SK-N-SH (cell line): Measurements from ENCODE around the gene KRT84. TPM values are rescaled to one million over a fixed set of nuclear protein-coding genes. Genes with fewer than 3 reads are reported as not detected.

Experiments
- CTCF ChIA-PET: fragments of 300-600, 350-600 bp; formaldehyde crosslinking; extraction: SDS; loops from one replicate; lab custom pipeline; 2021; lab: Yijun Ruan, JAX
- POLR2A ChIA-PET: fragments of 350-600 bp; sonication (Branson Sonifier 250); formaldehyde crosslinking; extraction: SDS; loops from one replicate; lab custom pipeline; 2020; ENCODE audit warnings: antibody characterized with exemption, inconsistent platforms; lab: Yijun Ruan, JAX
- DNase-seq: peaks from one replicate; pipeline ENCODE4 v3.0.0; 2012
- H2AFZ ChIP-seq: fragments of 200-600 bp; sonication (generic); 2 replicates; pipeline ENCODE4 v1.8.1; 2016; ENCODE audit warnings: antibody characterized with exemption, mild to moderate bottlenecking, low read depth
- H3F3A ChIP-seq: fragments of 200-600 bp; sonication (generic); replicated peaks from 2 replicates; pipeline ENCODE3; 2016; ENCODE audit warnings: antibody characterized with exemption, mild to moderate bottlenecking; ENCODE audit not compliant: insufficient read depth
- H3K27ac ChIP-seq, 2 experiments: fragments of 200-500 bp in 1 of 2; fragments of 200-600 bp in 1 of 2; sonication (Bioruptor generic) in 1 of 2; sonication (generic), shearing (Covaris generic) in 1 of 2; 2 replicates each; pipeline versions ENCODE4 v1.5.1 to v1.6.1; 2014 to 2016; ENCODE audit warnings: low read depth in 2 of 2, inconsistent platforms in 1 of 2, low read length in 1 of 2, mild to moderate bottlenecking in 1 of 2, mixed read lengths in 1 of 2
- H3K27me3 ChIP-seq: fragments of 200-600 bp; sonication (generic), shearing (Covaris generic); 2 replicates; pipeline ENCODE4 v1.6.1; 2016; ENCODE audit warnings: mixed run types; ENCODE audit not compliant: insufficient read depth
- H3K36me3 ChIP-seq, 2 experiments: fragments of 200-500 bp in 1 of 2; fragments of 200-600 bp in 1 of 2; sonication (Bioruptor generic) in 1 of 2; sonication (generic) in 1 of 2; replicated peaks in 1 of 2; 2 replicates each; pipeline versions ENCODE3 to v1.5.1; 2014 to 2016; ENCODE audit warnings: low read length in 1 of 2, mild to moderate bottlenecking in 1 of 2; ENCODE audit not compliant: insufficient read depth in 2 of 2, control insufficient read depth in 1 of 2
- H3K4me1 ChIP-seq, 2 experiments: fragments of 200-500 bp in 1 of 2; fragments of 200-600 bp in 1 of 2; sonication (Bioruptor generic) in 1 of 2; sonication (generic), shearing (Covaris generic) in 1 of 2; 2 replicates each; pipeline versions ENCODE4 v1.5.1 to v1.6.1; 2014 to 2016; ENCODE audit warnings: low read depth in 1 of 2, low read length in 1 of 2, mixed run types in 1 of 2; ENCODE audit not compliant: insufficient read depth in 2 of 2, control insufficient read depth in 1 of 2
- H3K4me2 ChIP-seq: fragments of 200-600 bp; sonication (generic), shearing (Covaris generic); 2 replicates; pipeline ENCODE4 v1.6.1; 2017; ENCODE audit warnings: mixed run types
- H3K4me3 ChIP-seq, 2 experiments: fragments of 200-500 bp in 1 of 2; fragments of 200-600 bp in 1 of 2; sonication (Bioruptor generic) in 1 of 2; sonication (generic), shearing (Covaris generic) in 1 of 2; 2 replicates each; pipeline versions ENCODE4 v1.5.1 to v1.8.1; 2014 to 2016; ENCODE audit warnings: low read depth in 2 of 2, inconsistent platforms in 1 of 2, low read length in 1 of 2, mild to moderate bottlenecking in 1 of 2, mixed read lengths in 1 of 2, moderate library complexity in 1 of 2
- H3K79me2 ChIP-seq: fragments of 200-600 bp; sonication (generic); 2 replicates; pipeline ENCODE4 v1.8.1; 2017; ENCODE audit warnings: mild to moderate bottlenecking; ENCODE audit not compliant: insufficient read depth
- H3K9ac ChIP-seq: fragments of 200-600 bp; sonication (generic); 2 replicates; pipeline ENCODE4 v1.6.1; 2017; ENCODE audit warnings: mixed run types
- H3K9me2 ChIP-seq: fragments of 200-600 bp; sonication (generic); 2 replicates; pipeline ENCODE4 v1.6.1; 2017; ENCODE audit warnings: mixed run types
- H3K9me3 ChIP-seq: fragments of 200-600 bp; sonication (generic); 2 replicates; pipeline ENCODE4 v1.6.1; 2017; ENCODE audit warnings: mixed run types, mild to moderate bottlenecking, moderate library complexity
- H4K20me1 ChIP-seq: fragments of 200-600 bp; sonication (generic); 2 replicates; pipeline ENCODE4 v1.6.1; 2017; ENCODE audit warnings: mild to moderate bottlenecking, mixed run types; ENCODE audit not compliant: insufficient read depth
- CHD2 ChIP-seq: fragments of 150-350 bp; IDR thresholded peaks from 2 replicates; pipeline ENCODE4 v1.6.1; 2018; ENCODE audit warnings: low read length; ENCODE audit not compliant: partially characterized antibody
- EZH2phosphoT487 ChIP-seq: fragments of 200-600 bp; sonication (generic); IDR thresholded peaks from 2 replicates; pipeline ENCODE4 v1.6.1; 2017; ENCODE audit warnings: low read depth, mixed run types, mild to moderate bottlenecking, antibody characterized with exemption, moderate library complexity, borderline replicate concordance
- FOSL2 ChIP-seq: IDR thresholded peaks from 2 replicates; pipeline ENCODE4 v1.4.0; 2012; ENCODE audit warnings: low read depth, mild to moderate bottlenecking, moderate library complexity, borderline replicate concordance
- FOXJ3 ChIP-seq: sonication (generic); formaldehyde crosslinking; IDR thresholded peaks from 2 replicates; pipeline ENCODE4 v1.5.1; 2020; ENCODE audit warnings: mild to moderate bottlenecking, missing genetic modification reagents
- GABPA ChIP-seq: IDR thresholded peaks from 2 replicates; pipeline ENCODE4 v1.4.0; 2012; ENCODE audit warnings: low read depth, mild to moderate bottlenecking
- JUND ChIP-seq: IDR thresholded peaks from 2 replicates; pipeline ENCODE4 v1.4.0; 2012
- MEF2A ChIP-seq: IDR thresholded peaks from 2 replicates; pipeline ENCODE4 v1.4.0; 2012; ENCODE audit warnings: low read depth, borderline replicate concordance
- MXI1 ChIP-seq: IDR thresholded peaks from 2 replicates; pipeline ENCODE4 v1.6.1; 2012; ENCODE audit warnings: mild to moderate bottlenecking, low read depth, low read length, improper control_type of control experiment
- POLR2AphosphoS5 ChIP-seq: IDR thresholded peaks from 2 replicates; pipeline ENCODE4 v1.6.1; 2012; ENCODE audit warnings: low read depth, low read length
- RAD21 ChIP-seq: IDR thresholded peaks from 2 replicates; pipeline ENCODE4 v1.6.1; 2012; ENCODE audit warnings: mild to moderate bottlenecking, low read length
- REST ChIP-seq: IDR thresholded peaks from 2 replicates; pipeline ENCODE4 v1.6.1; 2012; ENCODE audit warnings: mild to moderate bottlenecking, low read depth, low read length, moderate library complexity
- TCF12 ChIP-seq: IDR thresholded peaks from 2 replicates; pipeline ENCODE4 v1.4.0; 2012
- USF1 ChIP-seq: IDR thresholded peaks from 2 replicates; pipeline ENCODE4 v1.4.0; 2012; ENCODE audit warnings: low read depth, borderline replicate concordance
- WGBS: methylation state at CpG from one replicate; pipeline ENCODE4 v1.1.6; 2017; ENCODE audit warnings: low lambda C conversion rate; 5-methylcytosine and 5-hydroxymethylcytosine counted together
- polyA plus RNA-seq, 3 experiments: library from polyadenylated mRNA; depleted of rRNA; stranded (reverse); fragments of >200 nt; gene quantifications; 2 replicates each; pipeline ENCODE4 v1.2.3, GENCODE V29; 2012
- TF ChIP-seq, protein P1 (sequence below): fragments of 150-350 bp; IDR thresholded peaks from 2 replicates; pipeline ENCODE4 v1.6.1; 2016; ENCODE audit warnings: mild to moderate bottlenecking, low read depth, low read length
- TF ChIP-seq, protein P2 (sequence below): IDR thresholded peaks from 2 replicates; pipeline ENCODE4 v1.4.0; 2012; ENCODE audit warnings: low read depth

The KRT84 gene
- polyA plus RNA-seq, 1 of the 3 experiments (the other 2 are of a cell fraction) = not detected

DNA sequence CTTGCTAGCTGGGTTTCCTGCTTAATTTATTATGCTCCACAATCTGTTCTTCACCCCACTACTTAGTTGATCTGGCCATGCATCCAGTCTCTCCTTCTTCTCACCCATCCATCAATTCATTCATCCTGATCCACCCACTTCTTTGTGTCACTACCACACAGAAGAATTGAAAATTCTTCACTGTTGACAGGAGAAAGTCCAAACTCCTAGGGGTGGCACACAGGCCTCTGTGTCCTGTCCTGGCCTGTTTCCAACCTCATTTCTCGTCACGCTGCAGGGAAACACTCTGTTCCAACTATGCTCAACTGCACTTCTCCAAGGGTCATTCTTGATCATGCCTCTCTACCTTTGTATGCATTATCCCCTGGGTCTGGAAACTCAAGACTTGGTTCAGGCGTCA, 53.6 kb downstream of the KRT84 start:
- Histone ChIP-seq H3K9ac (no peak overlapping the region), H2AFZ (no peak overlapping the region), H3K4me1 (peaks cover 0 to 18% of the 10 kb centered on the region in 2 experiments; a peak in 2 of 4 replicates), H3K9me2 (no peaks in the 10 kb centered on the region), H3F3A (peaks cover 3% of the 10 kb centered on the region), H3K4me3 (no peak overlapping the region), H3K27me3 (no peaks in the 10 kb centered on the region; the same call in 1 of the 2 replicates), H3K36me3 (no peaks in the 10 kb centered on the region), H4K20me1 (no peaks in the 10 kb centered on the region), H3K9me3 (0 out of 2 replicates have a peak, but pooled peaks cover 3% of the 10 kb centered on the region), H3K79me2 (no peaks in the 10 kb centered on the region), H3K4me2 (no peak overlapping the region), H3K27ac (no peak overlapping the region)
- 72% methylated on average over 3 of the region's 3 CpGs for WGBS
- TF ChIP-seq POLR2AphosphoS5 (no peak), REST (no peak), FOXJ3 (no peak)
- ChIA-PET POLR2A (no interaction called here), CTCF (interaction anchor here (0.6 to 5.4 kb wide), 10 partner anchors 9 to 548 kb away, joined by 3 to 25 read pairs (median 3); no protein-coding TSS in a partner anchor)
- DNase-seq = no peak

GRCh38 chr12:52331039-52331438, 54.4 kb downstream of the KRT84 start:
- no peak for DNase-seq
- no peaks in the 10 kb centered on the region for H3F3A ChIP-seq
- ChIA-PET CTCF (interaction anchor here (0.8 to 5.4 kb wide), 9 partner anchors 9 to 175 kb away, joined by 3 to 25 read pairs (median 3); no protein-coding TSS in a partner anchor), POLR2A (interaction anchor here (0.7 kb wide), 1 partner anchor 131 kb away, joined by 3 read pairs; no protein-coding TSS in a partner anchor)
- no peaks in the 10 kb centered on the region for H3K79me2 ChIP-seq
- H3K9me3 ChIP-seq = no peaks in the 10 kb centered on the region
- H4K20me1 ChIP-seq = no peaks in the 10 kb centered on the region
- H3K27me3 ChIP-seq = no peaks in the 10 kb centered on the region; the same call in 1 of the 2 replicates
- H2AFZ ChIP-seq = no peak overlapping the region
- TF ChIP-seq FOXJ3 = no peak
- no peak for TF ChIP-seq GABPA
- TF ChIP-seq MXI1 = no peak
- no peak for TF ChIP-seq JUND
- no peak for TF ChIP-seq MEF2A
- no peak for TF ChIP-seq RAD21
- no peak for TF ChIP-seq USF1
- TF ChIP-seq TCF12 = no peak
- no peak for TF ChIP-seq EZH2phosphoT487
- TF ChIP-seq FOSL2 = no peak
- TF ChIP-seq, protein P1, sequence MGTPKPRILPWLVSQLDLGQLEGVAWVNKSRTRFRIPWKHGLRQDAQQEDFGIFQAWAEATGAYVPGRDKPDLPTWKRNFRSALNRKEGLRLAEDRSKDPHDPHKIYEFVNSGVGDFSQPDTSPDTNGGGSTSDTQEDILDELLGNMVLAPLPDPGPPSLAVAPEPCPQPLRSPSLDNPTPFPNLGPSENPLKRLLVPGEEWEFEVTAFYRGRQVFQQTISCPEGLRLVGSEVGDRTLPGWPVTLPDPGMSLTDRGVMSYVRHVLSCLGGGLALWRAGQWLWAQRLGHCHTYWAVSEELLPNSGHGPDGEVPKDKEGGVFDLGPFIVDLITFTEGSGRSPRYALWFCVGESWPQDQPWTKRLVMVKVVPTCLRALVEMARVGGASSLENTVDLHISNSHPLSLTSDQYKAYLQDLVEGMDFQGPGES = no peak
- TF ChIP-seq, protein P2, sequence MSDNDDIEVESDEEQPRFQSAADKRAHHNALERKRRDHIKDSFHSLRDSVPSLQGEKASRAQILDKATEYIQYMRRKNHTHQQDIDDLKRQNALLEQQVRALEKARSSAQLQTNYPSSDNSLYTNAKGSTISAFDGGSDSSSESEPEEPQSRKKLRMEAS = no peak
- no peak for TF ChIP-seq CHD2
- H3K4me2 ChIP-seq = no peak overlapping the region
- no peak overlapping the region for H3K9ac ChIP-seq
- WGBS = 57% methylated on average over 1 of the region's 1 CpG
- H3K4me3 ChIP-seq = no peak overlapping the region
- H3K36me3 ChIP-seq = no peaks in the 10 kb centered on the region
- no peaks in the 10 kb centered on the region for H3K9me2 ChIP-seq
- peaks cover 0 to 18% of the 10 kb centered on the region in 2 experiments; a peak in 2 of 4 replicates for H3K4me1 ChIP-seq
- H3K27ac ChIP-seq = no peak overlapping the region
